ENCODE measurements around the gene TMEM59L. TPM values are rescaled to one million over a fixed set of nuclear protein-coding genes. Genes with fewer than 3 reads are reported as not detected.

The TMEM59L gene
- total and polyA plus RNA-seq, 9 of the 15 experiments (the other 6 are each of a cell fraction or from before 2014, with no cell fraction given): 0.37 TPM; not detected in 8

DNA sequence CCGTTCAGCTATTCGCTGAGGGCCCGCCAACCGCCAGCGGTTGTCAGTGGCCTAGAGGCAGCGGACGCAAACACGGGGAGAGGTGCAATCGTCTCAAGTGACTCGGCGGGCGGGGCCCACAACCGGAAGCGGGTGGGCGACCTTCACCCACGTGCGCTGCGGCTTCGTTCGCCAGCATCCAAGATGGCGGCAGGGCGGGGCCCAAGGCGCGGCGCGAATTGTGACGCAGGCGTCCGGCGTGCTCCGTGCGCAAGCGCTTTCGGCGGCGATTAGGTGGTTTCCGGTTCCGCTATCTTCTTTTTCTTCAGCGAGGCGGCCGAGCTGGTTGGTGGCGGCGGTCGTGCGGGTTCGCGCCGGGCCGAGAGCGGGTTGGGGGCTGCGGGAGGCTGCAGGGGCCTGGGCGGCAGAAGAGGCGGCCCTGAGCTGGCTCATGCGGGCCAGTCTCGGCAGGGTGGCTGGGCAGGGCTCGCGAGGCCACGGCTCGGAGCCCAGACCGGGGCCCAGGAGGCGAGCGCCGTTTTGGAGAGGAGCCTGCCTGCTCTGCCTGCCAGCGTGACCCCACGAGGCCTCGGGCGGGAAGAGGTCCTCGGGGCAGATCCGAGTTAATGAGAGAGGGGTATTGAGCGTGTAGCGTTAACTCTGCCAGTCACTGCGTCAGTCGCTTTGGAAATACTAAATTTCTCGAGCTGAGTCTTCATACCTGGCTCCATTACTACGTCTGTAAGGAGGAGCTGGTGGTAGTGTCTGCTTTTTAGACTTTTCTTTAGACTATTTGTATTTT lies 40.9 kb upstream of the TMEM59L start, which contains the start of gene UBA52 (continued):
- TF ChIP-seq, protein P1, sequence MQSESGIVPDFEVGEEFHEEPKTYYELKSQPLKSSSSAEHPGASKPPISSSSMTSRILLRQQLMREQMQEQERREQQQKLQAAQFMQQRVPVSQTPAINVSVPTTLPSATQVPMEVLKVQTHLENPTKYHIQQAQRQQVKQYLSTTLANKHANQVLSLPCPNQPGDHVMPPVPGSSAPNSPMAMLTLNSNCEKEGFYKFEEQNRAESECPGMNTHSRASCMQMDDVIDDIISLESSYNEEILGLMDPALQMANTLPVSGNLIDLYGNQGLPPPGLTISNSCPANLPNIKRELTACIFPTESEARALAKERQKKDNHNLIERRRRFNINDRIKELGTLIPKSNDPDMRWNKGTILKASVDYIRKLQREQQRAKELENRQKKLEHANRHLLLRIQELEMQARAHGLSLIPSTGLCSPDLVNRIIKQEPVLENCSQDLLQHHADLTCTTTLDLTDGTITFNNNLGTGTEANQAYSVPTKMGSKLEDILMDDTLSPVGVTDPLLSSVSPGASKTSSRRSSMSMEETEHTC (IDR thresholded peaks at IDR 0.05): peak; percentile 97
- TF ChIP-seq, protein P2, sequence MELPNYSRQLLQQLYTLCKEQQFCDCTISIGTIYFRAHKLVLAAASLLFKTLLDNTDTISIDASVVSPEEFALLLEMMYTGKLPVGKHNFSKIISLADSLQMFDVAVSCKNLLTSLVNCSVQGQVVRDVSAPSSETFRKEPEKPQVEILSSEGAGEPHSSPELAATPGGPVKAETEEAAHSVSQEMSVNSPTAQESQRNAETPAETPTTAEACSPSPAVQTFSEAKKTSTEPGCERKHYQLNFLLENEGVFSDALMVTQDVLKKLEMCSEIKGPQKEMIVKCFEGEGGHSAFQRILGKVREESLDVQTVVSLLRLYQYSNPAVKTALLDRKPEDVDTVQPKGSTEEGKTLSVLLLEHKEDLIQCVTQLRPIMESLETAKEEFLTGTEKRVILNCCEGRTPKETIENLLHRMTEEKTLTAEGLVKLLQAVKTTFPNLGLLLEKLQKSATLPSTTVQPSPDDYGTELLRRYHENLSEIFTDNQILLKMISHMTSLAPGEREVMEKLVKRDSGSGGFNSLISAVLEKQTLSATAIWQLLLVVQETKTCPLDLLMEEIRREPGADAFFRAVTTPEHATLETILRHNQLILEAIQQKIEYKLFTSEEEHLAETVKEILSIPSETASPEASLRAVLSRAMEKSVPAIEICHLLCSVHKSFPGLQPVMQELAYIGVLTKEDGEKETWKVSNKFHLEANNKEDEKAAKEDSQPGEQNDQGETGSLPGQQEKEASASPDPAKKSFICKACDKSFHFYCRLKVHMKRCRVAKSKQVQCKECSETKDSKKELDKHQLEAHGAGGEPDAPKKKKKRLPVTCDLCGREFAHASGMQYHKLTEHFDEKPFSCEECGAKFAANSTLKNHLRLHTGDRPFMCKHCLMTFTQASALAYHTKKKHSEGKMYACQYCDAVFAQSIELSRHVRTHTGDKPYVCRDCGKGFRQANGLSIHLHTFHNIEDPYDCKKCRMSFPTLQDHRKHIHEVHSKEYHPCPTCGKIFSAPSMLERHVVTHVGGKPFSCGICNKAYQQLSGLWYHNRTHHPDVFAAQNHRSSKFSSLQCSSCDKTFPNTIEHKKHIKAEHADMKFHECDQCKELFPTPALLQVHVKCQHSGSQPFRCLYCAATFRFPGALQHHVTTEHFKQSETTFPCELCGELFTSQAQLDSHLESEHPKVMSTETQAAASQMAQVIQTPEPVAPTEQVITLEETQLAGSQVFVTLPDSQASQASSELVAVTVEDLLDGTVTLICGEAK (IDR thresholded peaks at IDR 0.05): peak; percentile 92
- TF ChIP-seq, protein P2 (CRISPR knock-in tag; IDR thresholded peaks at IDR 0.05): no peak
- TF ChIP-seq TAF15 (IDR thresholded peaks at IDR 0.05; ENCODE audit: low read depth, low read length): no peak
- TF ChIP-seq KDM5B (IDR thresholded peaks at IDR 0.05; ENCODE audit: insufficient replicate concordance, low read depth, low read length): peak; percentile 90
- no peak for TF ChIP-seq ZNF354B (CRISPR knock-in tag; IDR thresholded peaks at IDR 0.05)
- TF ChIP-seq, protein P3, sequence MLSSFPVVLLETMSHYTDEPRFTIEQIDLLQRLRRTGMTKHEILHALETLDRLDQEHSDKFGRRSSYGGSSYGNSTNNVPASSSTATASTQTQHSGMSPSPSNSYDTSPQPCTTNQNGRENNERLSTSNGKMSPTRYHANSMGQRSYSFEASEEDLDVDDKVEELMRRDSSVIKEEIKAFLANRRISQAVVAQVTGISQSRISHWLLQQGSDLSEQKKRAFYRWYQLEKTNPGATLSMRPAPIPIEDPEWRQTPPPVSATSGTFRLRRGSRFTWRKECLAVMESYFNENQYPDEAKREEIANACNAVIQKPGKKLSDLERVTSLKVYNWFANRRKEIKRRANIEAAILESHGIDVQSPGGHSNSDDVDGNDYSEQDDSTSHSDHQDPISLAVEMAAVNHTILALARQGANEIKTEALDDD (IDR thresholded peaks at IDR 0.05): no peak
- peak; percentile 47; the same call in 1 of the 2 replicates for TF ChIP-seq ZNF584 (CRISPR knock-in tag; IDR thresholded peaks at IDR 0.05; ENCODE audit: low read depth)
- no peak for TF ChIP-seq ZNF124 (CRISPR knock-in tag; IDR thresholded peaks at IDR 0.05)
- TF ChIP-seq TCF3 (CRISPR knock-in tag; IDR thresholded peaks at IDR 0.05): peak; percentile 31
- TF ChIP-seq RBM22 (IDR thresholded peaks at IDR 0.05; ENCODE audit: low read depth, low read length, poor library complexity, severe bottlenecking): peak; percentile 76
- TF ChIP-seq CXXC5 (CRISPR knock-in tag; IDR thresholded peaks at IDR 0.05): peak; percentile 98
- peak; percentile 77 for TF ChIP-seq PML (IDR thresholded peaks at IDR 0.05; ENCODE audit: low read length)
- no peak for TF ChIP-seq ZNF75A (CRISPR knock-in tag; IDR thresholded peaks at IDR 0.05)
- TF ChIP-seq, protein P4, sequence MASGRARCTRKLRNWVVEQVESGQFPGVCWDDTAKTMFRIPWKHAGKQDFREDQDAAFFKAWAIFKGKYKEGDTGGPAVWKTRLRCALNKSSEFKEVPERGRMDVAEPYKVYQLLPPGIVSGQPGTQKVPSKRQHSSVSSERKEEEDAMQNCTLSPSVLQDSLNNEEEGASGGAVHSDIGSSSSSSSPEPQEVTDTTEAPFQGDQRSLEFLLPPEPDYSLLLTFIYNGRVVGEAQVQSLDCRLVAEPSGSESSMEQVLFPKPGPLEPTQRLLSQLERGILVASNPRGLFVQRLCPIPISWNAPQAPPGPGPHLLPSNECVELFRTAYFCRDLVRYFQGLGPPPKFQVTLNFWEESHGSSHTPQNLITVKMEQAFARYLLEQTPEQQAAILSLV (tag; IDR thresholded peaks at IDR 0.05): no peak
